Measurements from ENCODE around the gene ZNF791. TPM values are rescaled to one million over a fixed set of nuclear protein-coding genes. Genes with fewer than 3 reads are reported as not detected.

Gene ZNF791
- total RNA-seq, 1 donor from 2014 or later = 60.7 TPM

GRCh38 chr19:12596927-12597548, 13.7 kb upstream of the ZNF791 start:
- peaks cover 2% of the 10 kb centered on the region for H3K27me3 Mint-ChIP-seq (ENCODE audit: insufficient read depth, low read depth)
- H3K9ac ChIP-seq = no peak overlapping the region
- H3K4me3 ChIP-seq = no peak overlapping the region
- no peaks in the 10 kb centered on the region for H4K20me1 ChIP-seq (ENCODE audit: low read depth)
- H3K79me2 ChIP-seq (ENCODE audit: low read depth) = no peaks in the 10 kb centered on the region
- no peak overlapping the region for H3K27ac ChIP-seq
- H3F3A ChIP-seq (ENCODE audit: low read depth) = no peaks in the 10 kb centered on the region
- no peaks in the 10 kb centered on the region for H3K4me1 Mint-ChIP-seq
- no peak for DNase-seq (ENCODE audit: low spot score)
- no peaks in the 10 kb centered on the region for H3K36me3 ChIP-seq
- H3K9me3 Mint-ChIP-seq = no peaks in the 10 kb centered on the region
- no peaks in the 10 kb centered on the region for H3K9me3 ChIP-seq (ENCODE audit: low read depth)
- TF ChIP-seq EZH2 (IDR thresholded peaks at IDR 0.05) (no peak), EZH2phosphoT487 (IDR thresholded peaks at IDR 0.05) (no peak), CTCF (IDR thresholded peaks at IDR 0.05) (no peak)
- H3K4me3 Mint-ChIP-seq = no peak overlapping the region
- H3K27ac Mint-ChIP-seq = no peak overlapping the region
- no peaks in the 10 kb centered on the region for H3K4me1 ChIP-seq
- no peak overlapping the region for H3K4me2 ChIP-seq
- no peak overlapping the region for H2AFZ ChIP-seq (replicated peaks)
- H3K27me3 ChIP-seq = no peaks in the 10 kb centered on the region
- peaks cover 14% of the 10 kb centered on the region for H3K36me3 Mint-ChIP-seq

- Histone ChIP-seq H3K27ac (no peak overlapping the region), H3K27me3 (no peaks in the 10 kb centered on the region), H3K79me2 (ENCODE audit: low read depth) (no peaks in the 10 kb centered on the region), H3F3A (ENCODE audit: low read depth) (no peaks in the 10 kb centered on the region), H3K4me3 (no peak overlapping the region), H3K9me3 (ENCODE audit: low read depth) (no peaks in the 10 kb centered on the region), H3K4me1 (no peaks in the 10 kb centered on the region), H3K4me2 (no peak overlapping the region), H3K36me3 (no peaks in the 10 kb centered on the region), H2AFZ (replicated peaks) (no peak overlapping the region), H3K9ac (no peak overlapping the region), H4K20me1 (ENCODE audit: low read depth) (no peaks in the 10 kb centered on the region)
- TF ChIP-seq EZH2phosphoT487 (IDR thresholded peaks at IDR 0.05) (no peak), EZH2 (IDR thresholded peaks at IDR 0.05) (no peak), CTCF (IDR thresholded peaks at IDR 0.05) (no peak)
- no peaks in the 10 kb centered on the region for H3K4me1 Mint-ChIP-seq
- H3K9me3 Mint-ChIP-seq = no peaks in the 10 kb centered on the region
- DNase-seq (ENCODE audit: low spot score) = no peak
- no peak overlapping the region for H3K27ac Mint-ChIP-seq
- peaks cover 14% of the 10 kb centered on the region for H3K36me3 Mint-ChIP-seq
- peaks cover 2% of the 10 kb centered on the region for H3K27me3 Mint-ChIP-seq (ENCODE audit: insufficient read depth, low read depth)
- no peak overlapping the region for H3K4me3 Mint-ChIP-seq
Observed at GRCh38 chr19:12597594-12597993, 13.1 kb upstream of the ZNF791 start.

GRCh38 chr19:12603714-12604113, 7.0 kb upstream of the ZNF791 start:
- no peak overlapping the region for H3K9ac ChIP-seq
- no peaks in the 10 kb centered on the region for H3K27me3 ChIP-seq
- Mint-ChIP-seq H3K27ac (no peak overlapping the region), H3K27me3 (ENCODE audit: insufficient read depth, low read depth) (no peaks in the 10 kb centered on the region), H3K4me1 (no peaks in the 10 kb centered on the region), H3K36me3 (peaks cover 6% of the 10 kb centered on the region), H3K4me3 (no peak overlapping the region), H3K9me3 (no peaks in the 10 kb centered on the region)
- no peaks in the 10 kb centered on the region for H3K36me3 ChIP-seq
- no peak overlapping the region for H2AFZ ChIP-seq (replicated peaks)
- no peaks in the 10 kb centered on the region for H4K20me1 ChIP-seq (ENCODE audit: low read depth)
- no peak overlapping the region for H3K27ac ChIP-seq
- no peaks in the 10 kb centered on the region for H3F3A ChIP-seq (ENCODE audit: low read depth)
- TF ChIP-seq CTCF (IDR thresholded peaks at IDR 0.05) (no peak), EZH2phosphoT487 (IDR thresholded peaks at IDR 0.05) (no peak), EZH2 (IDR thresholded peaks at IDR 0.05) (no peak)
- H3K9me3 ChIP-seq (ENCODE audit: low read depth) = no peaks in the 10 kb centered on the region
- peaks cover 1% of the 10 kb centered on the region for H3K79me2 ChIP-seq (ENCODE audit: low read depth)
- H3K4me2 ChIP-seq = no peak overlapping the region
- no peaks in the 10 kb centered on the region for H3K4me1 ChIP-seq
- DNase-seq (ENCODE audit: low spot score) = no peak
- no peak overlapping the region for H3K4me3 ChIP-seq

Data from neural progenitor cell (in vitro differentiated cells).